DOHH2 (cell line): ENCODE measurements around the gene CUEDC1.

Source experiments
- EZH2phosphoT487 ChIP-seq: fragments of 200-600 bp; sonication (generic); IDR thresholded peaks from 2 replicates; pipeline ENCODE4 v1.6.1; 2017; ENCODE audit warnings: borderline replicate concordance, mild to moderate bottlenecking, antibody characterized with exemption, low read length, moderate library complexity, mixed read lengths
- TF ChIP-seq, protein P1 (sequence below): fragments of 200-600 bp; sonication (generic); IDR thresholded peaks from one replicate; pipeline ENCODE4 v1.5.1; 2014; ENCODE audit warnings: antibody characterized with exemption, mild to moderate bottlenecking, low read depth, low read length; ENCODE audit not compliant: poor library complexity, severe bottlenecking

DNA sequence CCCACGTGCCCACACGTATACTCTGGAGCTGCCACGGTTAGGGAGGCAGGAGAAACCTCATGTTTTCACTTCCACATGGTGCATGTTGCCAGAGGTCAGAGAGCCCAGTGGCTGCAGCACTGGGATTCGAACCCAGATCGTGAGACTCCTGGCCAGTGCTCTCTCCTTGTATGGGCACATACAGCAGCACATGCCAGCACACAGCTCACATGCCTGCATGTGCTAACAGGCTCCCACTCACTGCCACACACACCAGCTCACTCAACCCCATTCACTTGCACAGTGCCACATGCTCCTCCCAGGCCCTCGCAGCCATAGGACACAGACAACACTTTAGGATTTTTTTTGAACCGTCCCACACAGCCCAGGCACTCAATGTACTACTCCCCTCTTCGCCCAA, 55.8 kb downstream of the CUEDC1 start:
- TF ChIP-seq, protein P1, sequence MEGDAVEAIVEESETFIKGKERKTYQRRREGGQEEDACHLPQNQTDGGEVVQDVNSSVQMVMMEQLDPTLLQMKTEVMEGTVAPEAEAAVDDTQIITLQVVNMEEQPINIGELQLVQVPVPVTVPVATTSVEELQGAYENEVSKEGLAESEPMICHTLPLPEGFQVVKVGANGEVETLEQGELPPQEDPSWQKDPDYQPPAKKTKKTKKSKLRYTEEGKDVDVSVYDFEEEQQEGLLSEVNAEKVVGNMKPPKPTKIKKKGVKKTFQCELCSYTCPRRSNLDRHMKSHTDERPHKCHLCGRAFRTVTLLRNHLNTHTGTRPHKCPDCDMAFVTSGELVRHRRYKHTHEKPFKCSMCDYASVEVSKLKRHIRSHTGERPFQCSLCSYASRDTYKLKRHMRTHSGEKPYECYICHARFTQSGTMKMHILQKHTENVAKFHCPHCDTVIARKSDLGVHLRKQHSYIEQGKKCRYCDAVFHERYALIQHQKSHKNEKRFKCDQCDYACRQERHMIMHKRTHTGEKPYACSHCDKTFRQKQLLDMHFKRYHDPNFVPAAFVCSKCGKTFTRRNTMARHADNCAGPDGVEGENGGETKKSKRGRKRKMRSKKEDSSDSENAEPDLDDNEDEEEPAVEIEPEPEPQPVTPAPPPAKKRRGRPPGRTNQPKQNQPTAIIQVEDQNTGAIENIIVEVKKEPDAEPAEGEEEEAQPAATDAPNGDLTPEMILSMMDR = no peak
- TF ChIP-seq EZH2phosphoT487 = no peak
